GM19240 (cell line): ENCODE measurements around the gene SDCCAG8.

Experiments
- DNase-seq: peaks from one replicate; pipeline ENCODE4 v3.0.0; 2011; ENCODE audit warnings: low spot score; ENCODE audit not compliant: insufficient read length

The SDCCAG8 gene

GRCh38 chr1:243499711-243500110, 243.9 kb downstream of the SDCCAG8 start:
- no peak for DNase-seq

- no peak for DNase-seq
These were observed 244.7 kb downstream of the SDCCAG8 start for GRCh38 chr1:243500512-243500911.

- DNase-seq, result no peak
These were observed 245.2 kb downstream of the SDCCAG8 start for GRCh38 chr1:243501002-243501401.

- DNase-seq, result no peak
These were observed 247.3 kb downstream of the SDCCAG8 start for GRCh38 chr1:243503155-243503554.

GRCh38 chr1:243505986-243506689, 250.3 kb downstream of the SDCCAG8 start:
- DNase-seq, result no peak

GRCh38 chr1:243507001-243507671, 251.3 kb downstream of the SDCCAG8 start:
- no peak for DNase-seq

- DNase-seq, result no peak
These were observed 251.9 kb downstream of the SDCCAG8 start for GRCh38 chr1:243507672-243508302.

- no peak for DNase-seq
These were observed 252.5 kb downstream of the SDCCAG8 start for GRCh38 chr1:243508303-243508713.

GRCh38 chr1:243508943-243509342, 253.1 kb downstream of the SDCCAG8 start:
- no peak for DNase-seq

- no peak for DNase-seq
These were observed 255.1 kb downstream of the SDCCAG8 start for GRCh38 chr1:243510928-243511327.

GRCh38 chr1:243513726-243514491, 258.1 kb downstream of the SDCCAG8 start:
- no peak for DNase-seq

GRCh38 chr1:243514927-243515326, 259.1 kb downstream of the SDCCAG8 start:
- no peak for DNase-seq

GRCh38 chr1:243520831-243521230, 265.0 kb downstream of the SDCCAG8 start:
- DNase-seq, result no peak

GRCh38 chr1:243523766-243524165, 267.9 kb downstream of the SDCCAG8 start:
- DNase-seq, result no peak

- DNase-seq, result no peak
These were observed 269.2 kb downstream of the SDCCAG8 start for GRCh38 chr1:243525085-243525487.

GRCh38 chr1:243526180-243526579, 270.3 kb downstream of the SDCCAG8 start:
- no peak for DNase-seq

GRCh38 chr1:243528459-243529121, 272.7 kb downstream of the SDCCAG8 start:
- no peak for DNase-seq

GRCh38 chr1:243529512-243529911, 273.7 kb downstream of the SDCCAG8 start:
- no peak for DNase-seq

GRCh38 chr1:243535014-243535413, 279.2 kb downstream of the SDCCAG8 start:
- no peak for DNase-seq

- DNase-seq, result no peak
These were observed 283.8 kb downstream of the SDCCAG8 start for GRCh38 chr1:243539636-243540035.

- no peak for DNase-seq
These were observed 287.0 kb downstream of the SDCCAG8 start for GRCh38 chr1:243542739-243543415.
